Right cardiac atrium (tissue), 5 donors: ENCODE measurements around the gene MRPS35. TPM values are rescaled to one million over a fixed set of nuclear protein-coding genes. Genes with fewer than 3 reads are reported as not detected.

Source experiments
- ATAC-seq, 2 donors: fragments of 200-7000 bp; cut with Tn5 transposase; one replicate each; pipeline versions ENCODE4 v1.8.0 to v1.9.1; 2020; ENCODE audit warnings: moderate library complexity in 2 of 2, mild to moderate bottlenecking in 1 of 2
- DNase-seq, 3 donors: peaks; one replicate each; pipeline ENCODE4 v3.0.0-alpha.2; 2020
- H3K27ac ChIP-seq: one replicate; pipeline ENCODE4 v1.5.1; 2013; ENCODE audit warnings: mild to moderate bottlenecking, low read length, control low read depth, moderate library complexity
- H3K27me3 ChIP-seq: one replicate; pipeline ENCODE4 v1.6.1; 2013; ENCODE audit not compliant: control insufficient read depth, insufficient read depth
- H3K4me1 ChIP-seq: one replicate; pipeline ENCODE4 v1.6.1; 2013; ENCODE audit warnings: low read length; ENCODE audit not compliant: control insufficient read depth, insufficient read depth
- H3K4me3 ChIP-seq: one replicate; pipeline ENCODE4 v1.5.1; 2013; ENCODE audit warnings: low read length, control low read depth
- H3K9me3 ChIP-seq: one replicate; pipeline ENCODE4 v1.6.1; 2013; ENCODE audit warnings: low read length; ENCODE audit not compliant: control insufficient read depth
- WGBS: extraction: QIAGEN DNeasy Blood & Tissue Kit; methylation state at CpG from one replicate; pipeline ENCODE4 v1.1.7; 2013; 5-methylcytosine and 5-hydroxymethylcytosine counted together
- intact Hi-C, 4 donors: fragments of 100-400 bp; cut with DNase I; formaldehyde crosslinking; loops; one replicate each; pipeline versions ENCODE4 v1.11.0 to v1.14.0; 2022 to 2023
- polyA plus RNA-seq: library from polyadenylated mRNA; stranded (reverse); fragments of 200-250 nt; gene quantifications from one replicate; pipeline ENCODE4 v1.2.3, GENCODE V29; 2013
- total RNA-seq, 4 donors: library from RNA; stranded (reverse); fragmentation: NEBNext Ultra II Directional; extraction: Animal tissue kit (Norgen Biotek cat#: 25700); gene quantifications; one replicate each; pipeline ENCODE4 v1.2.1, GENCODE V29; 2021
- donor health status: healthy with polysubstance abuse.
- donor health status: DM: no; HTN: yes; CAD: no.
- donor health status: DM: no; HTN: no; CAD: no.
- donor health status: DM: no; HTN: yes; CAD: no; lungs with severe emphysema.
- donor health status: DM: yes; HTN: yes; CAD: no.

MRPS35 gene
- total and polyA plus RNA-seq, 5 donors = 41.7 to 49.5 (median 44.2) TPM

- ATAC-seq (no peak), DNase-seq (no peak)
- no peak overlapping the region for H3K4me3 ChIP-seq
- 71% methylated on average over 5 of the region's 5 CpGs for WGBS
- no peaks in the 10 kb centered on the region for H3K9me3 ChIP-seq
- intact Hi-C loops = no loop called here
- H3K4me1 ChIP-seq = peaks cover 6% of the 10 kb centered on the region
- H3K27me3 ChIP-seq = no peaks in the 10 kb centered on the region
- H3K27ac ChIP-seq = no peak overlapping the region
These were observed 66.5 kb downstream of the MRPS35 start for GRCh38 chr12:27777141-27777540.

- no peaks in the 10 kb centered on the region for H3K9me3 ChIP-seq
- H3K4me1 ChIP-seq = peaks cover 6% of the 10 kb centered on the region
- H3K27me3 ChIP-seq = no peaks in the 10 kb centered on the region
- intact Hi-C loops = no loop called here
- no peak for DNase-seq
- no peak overlapping the region for H3K4me3 ChIP-seq
- H3K27ac ChIP-seq = no peak overlapping the region
- ATAC-seq = no peak
- 56% methylated on average over 1 of the region's 1 CpG for WGBS
These were observed 67.6 kb downstream of the MRPS35 start for GRCh38 chr12:27778206-27778605.

- Histone ChIP-seq H3K4me1 (peaks cover 6% of the 10 kb centered on the region), H3K27ac (peak overlapping the region; percentile 78), H3K27me3 (no peaks in the 10 kb centered on the region), H3K4me3 (peak overlapping the region; percentile 50), H3K9me3 (no peaks in the 10 kb centered on the region)
- intact Hi-C loops = no loop called here
- DNase-seq (peak; percentile 18 to 58 (median 52)), ATAC-seq (no peak)
- 2% methylated on average over 36 of the region's 36 CpGs for WGBS
These were observed 68.8 kb downstream of the MRPS35 start for GRCh38 chr12:27779416-27779919.

- peaks cover 6% of the 10 kb centered on the region for H3K4me1 ChIP-seq
- no peaks in the 10 kb centered on the region for H3K27me3 ChIP-seq
- under 1% methylated on average over 92 of the region's 92 CpGs for WGBS
- H3K9me3 ChIP-seq = no peaks in the 10 kb centered on the region
- intact Hi-C loops = no loop called here
- peak; percentile 82 to 91 (median 90) for DNase-seq
- peak within 1 kb of the TSS; percentile 78 for H3K27ac ChIP-seq
- H3K4me3 ChIP-seq = peak within 1 kb of the TSS; percentile 50
- ATAC-seq = peak; percentile 95
These were observed 69.4 kb downstream of the MRPS35 start, which contains the start of the genes KLHL42 and MANSC4 for GRCh38 chr12:27779920-27780611. TSS of gene KLHL42 (plus strand) at chr12:27780233. CDS start at chr12:27780331, 98 bp downstream. TSS of gene MANSC4 (minus strand) at chr12:27780236. CDS start at chr12:27771276, 8,960 bp downstream.

- 11% methylated on average over 27 of the region's 27 CpGs for WGBS
- intact Hi-C loops = no loop called here
- peaks cover 6% of the 10 kb centered on the region for H3K4me1 ChIP-seq
These were observed 70.2 kb downstream of the MRPS35 start for GRCh38 chr12:27780612-27781408.

GRCh38 chr12:27781680-27782079, 71.0 kb downstream of the MRPS35 start:
- H3K4me3 ChIP-seq = peak overlapping the region; percentile 50
- DNase-seq (no peak), ATAC-seq (no peak)
- no peaks in the 10 kb centered on the region for H3K9me3 ChIP-seq
- H3K27ac ChIP-seq = peak overlapping the region; percentile 36
- intact Hi-C loops = no loop called here
- WGBS = 59% methylated on average over 5 of the region's 5 CpGs
- H3K27me3 ChIP-seq = no peaks in the 10 kb centered on the region
- peaks cover 6% of the 10 kb centered on the region for H3K4me1 ChIP-seq

More at GRCh38 chr12:27780612-27781408, 70.2 kb downstream of the MRPS35 start:
- no peaks in the 10 kb centered on the region for H3K9me3 ChIP-seq
- peak overlapping the region; percentile 78 for H3K27ac ChIP-seq
- H3K4me3 ChIP-seq = peak overlapping the region; percentile 50
- peak; percentile 10 to 41 for ATAC-seq
- DNase-seq = peak; percentile 24 to 57 (median 47)
- H3K27me3 ChIP-seq = no peaks in the 10 kb centered on the region

- no peak overlapping the region for H3K27ac ChIP-seq
- no peak for DNase-seq
- intact Hi-C loops = no loop called here
- ATAC-seq = no peak
- H3K4me3 ChIP-seq = no peak overlapping the region
- peaks cover 6% of the 10 kb centered on the region for H3K4me1 ChIP-seq
- 63% methylated on average over 1 of the region's 1 CpG for WGBS
- no peaks in the 10 kb centered on the region for H3K9me3 ChIP-seq
- no peaks in the 10 kb centered on the region for H3K27me3 ChIP-seq
These were observed 71.8 kb downstream of the MRPS35 start for GRCh38 chr12:27782481-27782880.

- H3K9me3 ChIP-seq = no peaks in the 10 kb centered on the region
- WGBS = 75% methylated on average over 3 of the region's 3 CpGs
- DNase-seq (no peak), ATAC-seq (no peak)
- intact Hi-C loops = no loop called here
- H3K27me3 ChIP-seq = no peaks in the 10 kb centered on the region
- no peak overlapping the region for H3K4me3 ChIP-seq
- no peak overlapping the region for H3K27ac ChIP-seq
- peaks cover 5% of the 10 kb centered on the region for H3K4me1 ChIP-seq
These were observed 75.4 kb downstream of the MRPS35 start for GRCh38 chr12:27785882-27786570.

- H3K9me3 ChIP-seq = no peaks in the 10 kb centered on the region
- intact Hi-C loops = no loop called here
- H3K27ac ChIP-seq = no peak overlapping the region
- 40% methylated on average over 2 of the region's 2 CpGs for WGBS
- no peaks in the 10 kb centered on the region for H3K27me3 ChIP-seq
- H3K4me1 ChIP-seq = no peaks in the 10 kb centered on the region
- ATAC-seq = no peak
- H3K4me3 ChIP-seq = no peak overlapping the region
- no peak for DNase-seq
These were observed 76.9 kb downstream of the MRPS35 start for GRCh38 chr12:27787559-27787958.

GRCh38 chr12:27790179-27790578, 79.5 kb downstream of the MRPS35 start:
- no peak overlapping the region for H3K27ac ChIP-seq

More at GRCh38 chr12:27790179-27790578, 79.5 kb downstream of the MRPS35 start:
- DNase-seq (no peak), ATAC-seq (no peak)
- no peaks in the 10 kb centered on the region for H3K4me1 ChIP-seq
- 95% methylated on average over 2 of the region's 2 CpGs for WGBS
- intact Hi-C loops = no loop called here
- no peaks in the 10 kb centered on the region for H3K27me3 ChIP-seq
- H3K9me3 ChIP-seq = no peaks in the 10 kb centered on the region
- no peak overlapping the region for H3K4me3 ChIP-seq
